Renal pelvis (tissue), 12 donors: ENCODE measurements around the gene IFITM5. TPM values are rescaled to one million over a fixed set of nuclear protein-coding genes. Genes with fewer than 3 reads are reported as not detected.
"Not testable (repeated sequence)": the region's sequence is repeated elsewhere in the genome, so short reads cannot be mapped to it uniquely, and the experiment has no call there.

Experiments used
- DNase-seq: peaks from one replicate; pipeline ENCODE4 v3.0.0-alpha.2; 2013
- long read RNA-seq, 16 experiments: transcript quantifications; one replicate each; lab custom pipeline, GENCODE V29; 2026
- polyA plus RNA-seq, 3 donors: library from polyadenylated mRNA; unstranded; fragments of 120-200 nt; gene quantifications; one replicate each; pipeline ENCODE4 v1.2.1, GENCODE V29; 2013; ENCODE audit not compliant: insufficient read length in 3 of 3

The IFITM5 gene
- polyA plus RNA-seq = under 1 TPM; 0.23 to 0.87 (median 0.62) TPM
- long read RNA-seq, donor 1, partial matches to known transcripts = 622 of 640 reads
- long read RNA-seq, donor 1, other reads (novel, unspliced or antisense) = 18 of 640 reads
- long read RNA-seq, donor 2 = 0 reads
- long read RNA-seq, donor 3, partial matches to known transcripts = 745 of 763 reads
- long read RNA-seq, donor 3, other reads (novel, unspliced or antisense) = 18 of 763 reads
- long read RNA-seq, donor 4 = 0 reads
- long read RNA-seq, donor 5 = 0 reads
- long read RNA-seq, donor 6 = 0 reads
- long read RNA-seq, donor 7, partial matches to known transcripts = 833 of 851 reads
- long read RNA-seq, donor 7, other reads (novel, unspliced or antisense) = 18 of 851 reads
- long read RNA-seq, donor 8, partial matches to known transcripts = 213 of 213 reads
- long read RNA-seq, donor 8, other reads (novel, unspliced or antisense) = 0 of 213 reads
- long read RNA-seq, donor 9, partial matches to known transcripts = 617 of 626 reads
- long read RNA-seq, donor 9, other reads (novel, unspliced or antisense) = 9 of 626 reads
- long read RNA-seq, donor 10 = 0 reads
- long read RNA-seq, donor 11 = 0 reads
- long read RNA-seq, donor 12 = 0 reads
- long read RNA-seq, donor 13, partial matches to known transcripts = 509 of 516 reads
- long read RNA-seq, donor 13, other reads (novel, unspliced or antisense) = 7 of 516 reads
- long read RNA-seq, donor 14 = 0 reads
- long read RNA-seq, donor 15 = 0 reads
- long read RNA-seq, donor 16, partial matches to known transcripts = 829 of 856 reads
- long read RNA-seq, donor 16, other reads (novel, unspliced or antisense) = 27 of 856 reads

DNA sequence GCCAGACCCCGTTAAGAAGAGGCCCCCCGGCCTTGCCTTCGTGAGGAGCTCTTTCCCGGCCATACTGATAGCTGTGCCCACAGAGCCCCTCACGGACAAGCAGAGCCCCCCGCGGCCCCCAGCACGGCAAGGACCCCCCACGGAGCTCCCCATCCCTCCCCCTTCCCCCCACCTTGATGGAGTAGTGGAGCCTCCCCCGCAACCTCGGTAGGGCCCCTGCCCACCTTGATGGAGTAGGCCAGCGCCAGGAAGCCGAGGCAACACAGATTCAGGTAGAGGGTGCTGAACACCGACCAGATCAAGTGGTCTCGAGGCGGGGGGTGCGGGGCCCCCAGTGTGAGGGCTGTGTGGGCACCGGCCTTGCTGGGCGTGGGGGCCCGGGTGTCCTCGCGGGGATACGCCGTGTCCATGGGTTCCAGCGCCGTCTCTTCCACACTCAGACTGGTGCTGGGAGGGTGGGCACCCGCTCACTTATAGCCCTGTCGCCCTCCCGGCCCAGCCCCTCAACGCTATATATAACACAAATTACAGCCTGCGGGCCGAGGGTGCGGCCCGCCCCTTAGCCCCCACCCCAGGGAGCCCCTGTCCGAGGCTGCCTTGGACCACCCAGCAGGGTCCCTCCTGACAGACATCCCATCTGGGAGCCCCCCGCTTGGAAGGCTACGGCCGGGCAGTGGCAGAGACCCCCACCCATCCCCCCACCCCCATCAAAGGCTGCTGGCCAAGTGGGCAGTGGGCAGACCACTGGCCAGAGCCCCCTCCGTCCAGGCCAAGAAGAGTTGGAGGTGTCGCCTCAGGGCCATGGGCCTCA is at the start of gene IFITM5:
Gene IFITM5, minus strand, starts transcription at position 446 of the 811 bp plus-strand sequence. Its CDS starts 36 bp downstream, at position 410.
- no peak for DNase-seq

DNA sequence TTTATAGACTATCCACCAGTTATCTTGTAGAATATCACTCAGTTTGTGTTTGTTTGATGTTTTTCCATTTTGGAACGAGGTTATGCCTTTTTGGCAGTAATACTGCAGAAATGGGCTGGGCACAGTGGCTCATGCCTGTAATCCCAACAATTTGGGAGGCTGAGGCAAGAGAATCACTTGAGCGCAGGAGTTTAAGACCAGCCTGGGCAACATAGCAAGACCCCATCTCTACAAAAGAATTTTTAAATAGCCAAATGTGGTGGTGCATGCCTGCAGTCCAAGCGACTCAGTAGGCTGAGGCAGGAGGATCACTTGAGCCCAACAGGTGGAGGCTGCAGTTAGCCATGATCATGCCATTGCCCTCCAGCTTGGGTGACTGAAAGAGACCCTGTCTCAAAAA is 47.2 kb upstream of the IFITM5 start:
- no peak for DNase-seq

DNA sequence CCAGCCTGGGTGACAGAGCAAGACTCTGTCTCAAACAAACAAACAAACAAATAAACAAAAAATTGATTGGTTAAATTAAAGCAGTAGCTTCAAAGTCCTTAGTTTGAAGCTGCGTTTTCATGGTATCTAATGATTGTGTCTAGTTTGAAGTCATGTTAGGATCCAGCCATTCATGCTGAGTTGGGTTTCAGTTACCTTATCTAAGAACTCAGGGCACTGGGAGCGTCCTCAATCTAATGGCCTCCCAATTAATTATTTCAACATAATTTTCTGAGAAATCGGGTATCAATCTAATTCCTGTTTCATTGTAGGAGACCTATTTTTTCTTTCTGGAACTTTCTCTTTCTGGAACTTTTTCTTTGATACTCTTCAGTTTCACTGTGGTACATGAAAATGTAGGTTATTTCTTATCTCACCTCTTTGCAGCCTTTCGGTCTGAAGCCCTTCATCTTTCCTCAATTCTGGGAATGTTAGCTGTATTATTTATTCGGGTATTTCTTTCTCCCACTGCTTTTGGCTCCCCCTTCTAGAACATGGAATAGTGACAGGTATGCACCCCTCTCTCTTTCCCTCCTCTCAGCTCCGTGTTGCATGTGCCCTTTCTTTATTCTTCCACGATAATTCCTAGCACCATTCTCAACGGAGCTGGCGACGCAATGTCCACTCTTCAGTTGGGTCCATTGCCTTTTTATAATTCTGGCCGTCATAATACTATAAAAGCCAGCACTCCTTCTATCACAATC is 45.7 kb upstream of the IFITM5 start:
- DNase-seq = no peak

DNA sequence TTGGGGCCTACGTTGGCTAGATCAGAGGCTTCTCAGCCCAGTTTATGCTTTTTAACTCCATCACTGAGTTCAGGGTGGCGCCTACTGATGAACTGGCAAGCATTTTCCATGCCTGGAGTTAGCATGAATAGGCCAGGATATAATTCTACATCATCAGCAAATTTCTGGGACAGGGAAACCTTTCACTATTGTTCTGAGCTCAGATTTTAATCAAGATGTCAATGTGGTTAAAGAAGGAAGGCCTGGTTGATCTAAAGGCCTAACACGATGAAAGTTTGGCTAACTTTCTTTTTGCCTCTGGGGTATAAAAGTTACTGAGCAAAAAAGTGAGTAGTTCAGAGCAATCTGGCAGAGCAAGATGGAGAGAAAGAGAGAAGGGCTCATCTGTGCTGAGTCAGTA is 43.0 kb upstream of the IFITM5 start:
- DNase-seq = no peak

DNA sequence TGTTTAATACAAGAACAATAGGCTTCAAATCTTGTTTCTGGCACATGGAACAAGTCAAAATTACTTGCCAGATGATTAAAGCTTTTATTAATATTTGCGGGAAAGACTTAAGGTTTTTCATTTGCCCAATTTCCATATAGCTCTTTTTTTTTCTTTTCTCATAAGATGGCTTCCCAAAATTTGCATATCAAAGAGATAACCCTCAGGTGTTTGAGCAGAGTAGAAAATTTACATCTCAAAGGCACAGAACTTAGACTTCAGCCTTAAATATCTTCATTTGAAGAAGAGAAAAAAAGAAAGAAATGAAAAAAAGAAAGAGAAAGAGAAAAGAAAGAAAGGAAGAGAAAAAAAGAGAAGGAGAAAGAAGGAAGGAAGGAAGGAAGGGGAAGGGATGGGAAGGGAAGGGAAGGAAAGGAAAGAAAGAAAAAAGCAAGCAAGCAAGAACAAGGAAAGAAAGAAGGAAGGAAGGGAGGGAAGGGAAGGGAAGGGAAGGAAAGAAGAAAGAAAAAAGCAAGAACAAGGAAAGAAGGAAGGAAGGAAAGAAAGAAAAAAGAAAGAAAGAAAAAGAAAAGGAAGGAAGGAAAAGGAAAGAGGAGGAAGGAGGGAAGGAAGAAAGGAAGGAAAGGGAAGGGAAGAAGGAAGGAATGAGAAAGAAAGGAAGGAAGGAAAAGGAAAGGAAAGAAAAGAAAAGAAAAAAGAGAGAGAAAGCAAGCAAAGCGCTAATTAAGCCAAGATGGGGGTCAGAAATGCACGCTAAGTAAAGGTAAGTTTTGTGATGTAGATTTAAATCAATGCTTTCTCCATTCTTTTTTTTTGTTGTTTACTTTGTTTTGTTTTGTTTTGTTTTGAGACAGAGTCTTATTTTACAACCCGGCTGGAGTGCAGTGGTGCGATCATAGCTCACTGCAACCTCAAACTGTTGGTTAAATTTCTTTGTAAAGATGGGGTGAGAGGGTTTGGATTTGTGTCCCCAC is 41.5 kb upstream of the IFITM5 start:
- DNase-seq = no peak

DNA sequence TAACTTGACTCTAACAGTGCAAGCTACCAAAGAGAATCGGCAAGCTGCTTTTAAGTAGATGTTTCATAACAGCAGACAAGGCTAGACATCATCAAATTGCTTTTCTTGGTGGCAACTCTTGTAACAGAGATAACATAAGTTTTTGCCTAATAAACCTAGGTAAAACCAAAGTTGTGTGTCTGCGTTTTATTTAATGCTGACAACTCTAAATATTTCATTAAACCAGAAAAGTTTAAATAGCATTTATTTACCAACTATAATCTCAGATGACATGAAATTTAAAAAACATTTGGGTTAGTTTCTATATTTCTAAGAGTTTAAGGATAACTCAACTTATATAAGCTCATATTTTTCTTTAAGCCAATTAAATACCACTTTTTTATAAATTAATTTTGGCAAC is 40.6 kb upstream of the IFITM5 start:
- DNase-seq = no peak

DNA sequence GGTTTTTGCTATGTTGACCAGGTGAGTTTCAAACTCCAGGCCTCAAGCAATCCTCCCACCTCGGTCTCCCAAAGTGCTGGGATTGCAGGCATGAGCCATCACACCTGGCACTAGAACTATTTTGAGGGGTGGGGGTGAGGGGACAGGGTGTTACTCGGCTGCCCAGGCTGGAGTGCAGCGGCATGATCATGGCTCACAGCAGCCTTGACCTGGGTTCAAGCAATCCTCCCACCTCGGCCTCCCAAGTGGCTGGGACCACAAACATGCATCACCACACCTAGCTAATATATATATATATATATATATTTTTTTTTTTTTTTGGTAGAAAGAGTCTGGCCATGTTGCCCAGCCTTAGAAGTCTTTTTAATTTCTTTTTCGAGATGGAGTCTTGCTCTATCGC is 38.4 kb upstream of the IFITM5 start:
- no peak for DNase-seq

DNA sequence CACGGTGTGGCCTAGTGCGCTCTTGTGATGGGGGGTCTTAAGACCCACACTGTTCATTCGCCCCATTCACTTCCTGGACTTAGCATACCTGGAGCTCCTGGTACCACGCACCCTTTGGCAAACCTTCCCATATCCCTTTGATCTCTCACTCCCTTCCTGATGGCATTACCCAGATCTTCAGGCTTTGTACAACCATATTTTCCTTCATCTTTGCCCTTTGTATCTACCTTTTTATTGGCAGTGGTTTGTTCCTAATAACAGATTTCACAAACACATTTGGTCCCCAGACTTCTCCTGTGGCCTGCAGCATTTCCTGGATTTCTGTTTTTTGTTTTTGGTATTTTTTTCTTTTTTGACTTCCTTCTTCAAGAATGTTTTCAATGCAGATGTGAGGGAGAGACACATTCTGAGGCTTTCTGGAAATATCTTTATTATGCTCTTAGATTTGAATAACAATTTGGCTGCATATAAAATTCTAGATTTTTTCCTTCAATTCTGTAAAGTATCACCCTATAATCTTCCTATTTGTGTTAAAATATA is 37.4 kb upstream of the IFITM5 start:
- DNase-seq = no peak

DNA sequence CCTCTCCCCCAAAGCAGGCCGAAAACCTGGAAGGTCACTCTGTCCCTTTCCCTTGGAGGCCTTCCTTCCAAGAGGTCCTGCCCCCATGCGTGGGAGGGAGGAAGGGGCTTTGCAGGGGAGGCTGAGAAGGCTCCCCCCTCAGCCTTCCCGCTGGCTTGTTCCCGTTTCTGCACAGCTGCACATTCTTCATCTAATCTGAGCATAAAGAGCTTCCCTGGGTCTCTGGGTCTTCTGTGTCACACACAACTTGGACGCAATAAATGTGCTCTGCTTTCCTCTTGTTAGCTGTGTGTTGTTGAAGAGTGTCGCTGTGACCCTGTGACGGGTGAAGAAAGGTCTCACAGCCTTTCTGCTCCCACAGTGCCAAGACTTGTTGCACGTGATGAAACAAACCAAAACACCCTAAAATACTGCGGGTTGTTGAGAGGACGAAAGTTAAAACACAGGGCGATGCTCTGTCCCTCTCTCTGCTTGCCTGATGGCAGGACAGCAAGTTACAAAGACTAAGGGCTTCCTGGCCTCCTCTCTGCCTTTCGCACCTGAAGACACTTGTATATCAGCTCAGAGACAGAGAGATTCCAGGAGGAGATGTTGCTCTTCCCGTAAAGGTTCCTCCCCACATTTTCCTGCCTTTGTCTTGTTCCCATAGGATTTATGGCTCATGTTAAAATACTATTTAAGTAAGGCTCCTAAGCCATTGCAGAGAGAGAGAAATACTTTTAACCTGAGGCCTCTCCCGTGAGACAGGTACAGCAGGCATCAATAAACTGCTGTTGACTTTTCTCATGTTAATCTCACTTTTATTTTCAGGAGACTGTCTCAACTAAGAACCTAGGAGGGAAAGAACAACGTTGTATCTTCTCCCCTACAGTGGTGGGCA is 36.7 kb upstream of the IFITM5 start:
- DNase-seq = peak; percentile 76

DNA sequence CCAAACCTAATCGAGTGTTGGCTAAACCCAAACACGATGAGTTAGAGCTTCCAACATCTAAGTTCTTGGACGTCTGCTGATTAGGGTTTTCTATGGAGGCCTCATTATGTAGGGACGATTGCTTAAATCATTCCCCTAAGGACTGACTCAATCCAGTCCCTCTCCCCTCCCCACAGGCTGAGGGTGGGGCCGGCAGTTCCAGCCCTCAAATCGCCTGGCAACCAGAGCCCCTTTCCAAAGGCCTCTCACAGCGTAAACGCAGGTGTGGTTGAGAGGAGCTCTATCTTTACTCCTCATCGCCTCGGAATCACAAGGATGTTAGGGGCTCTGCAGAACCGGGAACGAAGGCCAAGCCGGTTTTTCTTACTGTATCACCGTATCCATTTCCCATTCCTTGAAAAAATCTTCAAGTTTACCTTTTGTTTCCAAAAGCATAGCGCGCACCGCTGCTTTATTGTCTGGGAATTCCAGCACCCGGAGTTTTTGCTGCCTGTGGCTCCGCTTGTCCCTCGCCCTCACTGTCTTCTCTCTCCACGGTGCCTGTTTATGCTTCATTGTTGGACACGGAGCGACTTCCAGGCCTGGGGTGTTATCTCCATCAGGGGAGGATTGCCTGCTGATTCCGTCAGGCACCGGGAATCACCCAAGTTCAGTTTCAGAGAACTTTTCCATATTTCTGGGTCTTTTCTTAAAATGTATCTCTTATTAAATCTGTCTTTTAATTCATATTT is 35.1 kb upstream of the IFITM5 start:
- DNase-seq = no peak

DNA sequence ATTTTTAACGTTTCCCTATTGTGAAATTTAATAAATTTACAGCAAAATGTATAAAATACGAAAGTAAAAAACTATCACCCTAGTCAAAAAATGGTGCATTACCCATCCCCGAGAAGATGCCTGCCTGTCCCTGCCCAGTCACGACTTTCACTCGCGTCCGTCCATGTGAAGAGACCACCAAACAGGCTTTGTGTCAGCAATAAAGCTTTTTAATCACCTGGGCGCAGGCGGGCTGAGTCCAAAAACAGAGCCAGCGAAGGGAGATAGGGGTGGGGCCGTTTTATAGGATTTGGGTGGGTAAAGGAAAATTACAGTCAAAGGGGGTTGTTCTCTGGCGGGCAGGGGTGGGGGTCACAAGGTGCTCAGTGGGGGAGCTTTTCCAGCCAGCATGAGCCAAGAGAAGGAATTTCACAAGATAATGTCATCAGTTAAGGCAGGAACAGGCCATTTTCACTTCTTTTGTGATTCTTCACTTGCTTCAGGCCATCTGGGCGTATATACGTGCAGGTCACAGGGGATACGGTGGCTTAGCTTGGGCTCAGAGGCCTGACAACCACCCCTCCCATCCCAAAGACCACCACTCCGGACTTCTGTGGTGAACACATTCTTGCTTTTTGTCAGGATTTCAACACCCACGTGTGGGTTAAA is 34.4 kb upstream of the IFITM5 start:
- DNase-seq = not testable (repeated sequence)

DNA sequence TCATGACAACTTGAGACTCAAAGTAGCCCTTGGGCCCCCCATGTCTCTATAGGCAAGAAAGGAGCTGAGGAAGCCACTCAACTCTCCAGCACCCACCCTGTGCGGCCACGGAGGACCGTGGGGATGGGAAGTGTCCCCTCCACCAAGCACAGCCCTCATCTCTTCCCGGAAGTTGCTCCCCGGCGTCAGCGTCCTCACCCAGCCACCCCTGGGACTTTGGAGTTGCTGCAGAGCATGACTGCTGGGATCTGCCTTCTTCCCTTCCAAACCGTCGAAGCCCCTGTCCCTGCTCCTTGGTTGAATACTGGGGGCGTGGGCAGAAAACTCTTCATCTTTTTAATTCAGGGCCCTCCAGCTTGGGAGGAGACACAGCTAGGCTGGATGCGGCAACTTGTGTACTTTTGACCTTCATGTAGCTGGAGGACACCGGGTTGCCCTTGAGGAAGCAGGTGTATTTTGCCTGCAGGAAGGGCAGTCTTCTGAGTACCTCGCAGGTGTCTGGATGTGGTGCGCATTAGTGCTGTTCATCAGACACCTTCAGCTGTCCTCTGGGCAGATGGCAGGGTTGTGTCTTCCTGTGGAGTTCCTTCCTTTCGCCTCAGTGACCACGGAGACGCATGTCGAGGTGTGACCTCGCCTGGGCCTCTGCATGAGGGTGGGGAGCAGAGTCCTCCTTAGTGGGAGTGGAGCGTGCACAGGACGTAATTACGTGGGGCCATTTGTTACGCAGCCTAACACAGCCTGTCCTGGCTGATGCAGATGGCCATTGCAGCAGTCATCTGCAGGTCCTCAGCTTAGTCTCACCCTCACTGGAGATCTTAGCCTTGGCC is 33.5 kb upstream of the IFITM5 start:
- DNase-seq = no peak

DNA sequence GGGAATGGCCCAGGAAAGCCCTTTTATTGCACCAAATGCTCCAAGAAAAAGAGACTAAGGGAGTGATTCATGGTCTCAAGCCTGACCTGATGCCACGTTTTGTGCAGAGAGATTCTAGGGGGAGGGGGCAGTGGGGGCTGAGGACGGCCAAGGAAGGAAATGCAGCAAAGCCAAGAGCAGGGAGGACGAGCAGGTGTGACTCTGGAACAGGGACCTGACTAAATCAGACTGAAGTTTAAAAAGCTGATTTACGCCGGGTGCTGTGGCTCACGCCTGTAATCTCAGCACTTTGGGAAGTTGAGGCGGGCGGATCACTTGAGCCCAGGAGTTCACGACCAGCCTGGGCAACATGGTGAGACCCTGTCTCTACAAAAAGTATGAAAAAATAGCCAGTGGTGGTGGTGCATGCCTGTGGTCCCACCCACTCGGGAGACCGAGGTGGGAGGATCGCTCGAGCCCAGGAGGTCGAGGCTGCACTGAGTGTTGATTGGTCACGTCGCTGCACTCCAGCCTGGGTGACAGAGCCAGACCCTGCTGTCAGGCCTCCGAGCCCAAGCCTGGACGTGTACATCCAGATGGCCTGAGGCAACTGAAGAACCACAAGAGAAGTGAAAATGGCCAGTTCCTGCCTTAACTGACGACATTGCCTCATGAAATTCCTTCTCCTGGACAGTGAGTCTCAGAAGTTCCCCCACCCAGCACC is 32.2 kb upstream of the IFITM5 start:
- DNase-seq = no peak

DNA sequence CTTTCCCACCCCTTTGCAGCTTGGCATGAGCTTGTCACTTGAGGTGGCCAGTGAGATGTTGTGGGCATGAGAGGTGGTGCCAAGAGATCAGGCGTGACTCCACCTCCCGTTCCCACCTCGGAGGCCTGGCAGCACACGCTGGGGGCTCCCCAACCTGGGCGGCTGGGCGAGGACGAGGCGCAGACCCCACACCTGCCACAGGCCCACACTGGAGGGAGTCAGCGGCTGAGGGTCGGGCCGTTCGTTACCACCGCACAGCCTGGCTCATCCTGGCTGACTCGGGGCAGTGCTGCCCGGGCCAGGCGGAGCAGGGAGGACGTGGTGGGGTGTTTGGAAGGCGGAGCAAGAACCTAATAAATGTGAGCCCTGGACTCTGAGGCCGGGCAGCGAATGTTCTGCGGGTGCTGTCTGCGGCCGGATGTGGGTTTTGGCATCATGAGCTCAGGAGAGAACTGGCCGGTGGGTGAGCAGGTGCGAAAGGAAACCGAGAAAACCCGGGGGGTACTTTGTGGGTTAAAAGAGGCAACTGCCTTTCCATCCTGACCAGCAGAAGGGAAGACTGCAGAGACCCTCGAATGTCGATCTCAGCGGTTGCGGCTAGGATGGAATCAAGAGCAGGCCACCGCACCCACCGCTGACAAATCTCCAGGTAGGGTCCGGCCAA is 31.5 kb upstream of the IFITM5 start:
- no peak for DNase-seq

DNA sequence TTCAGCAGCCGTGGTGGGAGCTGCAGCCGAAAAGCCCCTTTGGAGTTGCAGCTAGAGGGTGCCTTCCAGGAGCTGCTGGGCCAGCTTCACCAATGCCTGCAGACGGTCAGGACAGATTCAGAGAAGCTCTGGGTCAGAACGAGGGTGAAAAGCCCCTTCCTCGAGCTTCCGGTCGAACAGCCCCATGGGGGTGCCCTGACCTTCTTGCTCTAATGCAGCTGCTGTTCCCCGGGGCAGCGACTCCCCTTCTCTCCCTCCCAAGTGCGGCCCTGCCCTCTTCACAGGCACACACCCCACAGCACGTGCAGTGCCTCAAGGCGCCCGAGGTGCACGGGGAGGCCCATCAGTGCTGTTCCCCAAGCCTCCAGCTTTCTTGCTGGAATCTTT is 31.0 kb upstream of the IFITM5 start:
- no peak for DNase-seq

DNA sequence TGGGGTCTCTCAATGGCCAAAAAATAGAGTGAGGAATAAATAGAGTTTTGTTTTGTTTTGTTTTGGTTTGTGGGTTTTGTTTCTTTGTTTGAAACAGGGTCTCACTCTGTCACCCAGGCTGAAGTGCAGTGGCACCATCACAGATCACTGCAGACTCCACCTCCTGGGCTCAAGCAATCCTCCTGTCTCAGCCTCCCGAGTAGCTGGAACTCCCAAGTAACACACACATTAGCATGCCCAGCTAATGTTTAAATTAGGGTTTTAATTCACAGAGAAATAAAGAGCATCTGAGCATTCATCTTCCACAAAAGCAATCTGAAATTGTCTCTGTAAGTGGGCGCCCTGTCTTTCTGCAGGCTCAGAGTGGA is 30.5 kb upstream of the IFITM5 start:
- no peak for DNase-seq
